GM12874 (cell line): ENCODE measurements around the gene LCLAT1.

Experiments
- CTCF ChIP-seq: IDR thresholded peaks from 2 replicates; pipeline ENCODE4 v1.5.1; 2011; ENCODE audit warnings: low read depth, mild to moderate bottlenecking, control low read depth, low read length, moderate library complexity; ENCODE audit not compliant: insufficient read depth

LCLAT1 gene

GRCh38 chr2:30612371-30612770 lies 165.3 kb downstream of the LCLAT1 start:
- TF ChIP-seq CTCF, result no peak

GRCh38 chr2:30613001-30613400 lies 166.0 kb downstream of the LCLAT1 start:
- no peak for TF ChIP-seq CTCF

- no peak for TF ChIP-seq CTCF
Measured at GRCh38 chr2:30615926-30616325, 168.9 kb downstream of the LCLAT1 start.

- no peak for TF ChIP-seq CTCF
Measured at GRCh38 chr2:30620102-30620501, 173.1 kb downstream of the LCLAT1 start.

- no peak for TF ChIP-seq CTCF
Measured at GRCh38 chr2:30621836-30622235, 174.8 kb downstream of the LCLAT1 start.

- no peak for TF ChIP-seq CTCF
Measured at GRCh38 chr2:30622452-30622851, 175.4 kb downstream of the LCLAT1 start.

- TF ChIP-seq CTCF, result no peak
Measured at GRCh38 chr2:30625276-30625675, 178.2 kb downstream of the LCLAT1 start.

- TF ChIP-seq CTCF, result no peak
Measured at GRCh38 chr2:30625701-30626100, 178.7 kb downstream of the LCLAT1 start.
